C4-2B (cell line): ENCODE measurements around the gene MTHFD2L.
"Not testable (repeated sequence)": the region's sequence is repeated elsewhere in the genome, so short reads cannot be mapped to it uniquely, and the experiment has no call there.

Source experiments
- H3K27ac ChIP-seq: fragments of 450-650 bp; 2 replicates; pipeline ENCODE4 v1.5.1; 2017
- ZFX ChIP-seq: fragments of 450-650 bp; IDR thresholded peaks from 2 replicates; pipeline ENCODE4 v1.6.1; 2017
- TF ChIP-seq, protein P1 (sequence below): fragments of 450-650 bp; conservative IDR thresholded peaks from 2 replicates; pipeline ENCODE4 v1.5.1; 2017; ENCODE audit warnings: mild to moderate bottlenecking

The MTHFD2L gene

GRCh38 chr4:74121643-74122579, 36.0 kb upstream of the MTHFD2L start:
- H3K27ac ChIP-seq, result no peak overlapping the region
- TF ChIP-seq ZFX, result no peak

DNA sequence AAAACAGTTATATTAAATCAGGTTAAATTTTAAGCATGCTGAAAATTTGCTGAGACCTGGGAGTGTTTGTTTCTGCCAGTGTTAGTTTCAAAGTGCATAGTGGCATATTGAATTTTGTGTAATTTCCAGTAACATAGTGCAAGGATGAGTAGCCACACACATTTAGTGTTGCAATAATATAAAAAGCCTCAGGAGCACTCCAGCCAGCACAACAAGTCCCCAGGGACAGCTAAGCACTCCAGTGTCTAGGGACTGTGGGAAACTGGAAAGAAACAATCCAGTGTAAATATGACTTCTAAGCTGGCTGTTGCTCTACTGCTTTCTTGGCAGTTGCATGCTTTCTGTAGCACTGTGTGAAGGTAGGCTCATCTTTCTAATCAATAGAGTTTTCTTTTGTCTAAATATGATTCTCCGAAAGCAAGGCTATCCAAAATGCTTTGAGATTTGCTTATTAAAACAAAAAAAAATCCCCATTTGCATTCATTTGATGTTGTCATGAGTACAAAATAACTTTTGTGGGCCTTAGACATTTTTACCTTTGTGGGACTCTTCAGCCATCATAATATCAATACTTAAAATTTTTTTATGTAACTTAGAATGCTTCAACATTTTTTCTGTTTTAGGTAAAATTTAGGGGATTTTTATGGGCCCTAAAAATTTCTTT, 34.7 kb upstream of the MTHFD2L start:
- TF ChIP-seq ZFX, result no peak
- TF ChIP-seq, protein P1, sequence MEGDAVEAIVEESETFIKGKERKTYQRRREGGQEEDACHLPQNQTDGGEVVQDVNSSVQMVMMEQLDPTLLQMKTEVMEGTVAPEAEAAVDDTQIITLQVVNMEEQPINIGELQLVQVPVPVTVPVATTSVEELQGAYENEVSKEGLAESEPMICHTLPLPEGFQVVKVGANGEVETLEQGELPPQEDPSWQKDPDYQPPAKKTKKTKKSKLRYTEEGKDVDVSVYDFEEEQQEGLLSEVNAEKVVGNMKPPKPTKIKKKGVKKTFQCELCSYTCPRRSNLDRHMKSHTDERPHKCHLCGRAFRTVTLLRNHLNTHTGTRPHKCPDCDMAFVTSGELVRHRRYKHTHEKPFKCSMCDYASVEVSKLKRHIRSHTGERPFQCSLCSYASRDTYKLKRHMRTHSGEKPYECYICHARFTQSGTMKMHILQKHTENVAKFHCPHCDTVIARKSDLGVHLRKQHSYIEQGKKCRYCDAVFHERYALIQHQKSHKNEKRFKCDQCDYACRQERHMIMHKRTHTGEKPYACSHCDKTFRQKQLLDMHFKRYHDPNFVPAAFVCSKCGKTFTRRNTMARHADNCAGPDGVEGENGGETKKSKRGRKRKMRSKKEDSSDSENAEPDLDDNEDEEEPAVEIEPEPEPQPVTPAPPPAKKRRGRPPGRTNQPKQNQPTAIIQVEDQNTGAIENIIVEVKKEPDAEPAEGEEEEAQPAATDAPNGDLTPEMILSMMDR, result no peak
- H3K27ac ChIP-seq, result no peak overlapping the region

DNA sequence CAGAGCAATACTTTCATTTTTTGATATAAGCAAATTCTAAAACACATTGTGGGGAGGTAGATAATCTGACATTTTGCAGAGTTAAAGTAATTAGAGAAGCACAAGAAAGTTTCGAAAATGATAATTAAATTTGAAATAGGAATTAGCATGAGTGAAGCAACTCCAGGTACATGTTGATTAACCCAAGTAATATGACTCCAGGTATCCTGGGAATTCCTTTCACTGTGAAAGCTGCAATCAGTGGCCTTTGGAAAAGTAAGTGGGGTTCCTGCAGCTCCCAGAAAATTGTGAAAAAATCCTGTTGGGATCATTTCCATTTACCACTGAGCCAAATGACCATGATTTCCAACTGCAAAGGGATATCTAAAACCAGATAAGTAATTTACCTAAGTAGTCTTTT, 32.9 kb upstream of the MTHFD2L start:
- H3K27ac ChIP-seq, result no peak overlapping the region
- TF ChIP-seq, protein P1, result no peak
- TF ChIP-seq ZFX, result no peak

GRCh38 chr4:74127745-74128144, 30.2 kb upstream of the MTHFD2L start:
- TF ChIP-seq, protein P1, result no peak
- TF ChIP-seq ZFX, result no peak

GRCh38 chr4:74130843-74131242, 27.1 kb upstream of the MTHFD2L start:
- H3K27ac ChIP-seq, result not testable (repeated sequence)

More at GRCh38 chr4:74127745-74128144, 30.2 kb upstream of the MTHFD2L start:
- H3K27ac ChIP-seq, result no peak overlapping the region

DNA sequence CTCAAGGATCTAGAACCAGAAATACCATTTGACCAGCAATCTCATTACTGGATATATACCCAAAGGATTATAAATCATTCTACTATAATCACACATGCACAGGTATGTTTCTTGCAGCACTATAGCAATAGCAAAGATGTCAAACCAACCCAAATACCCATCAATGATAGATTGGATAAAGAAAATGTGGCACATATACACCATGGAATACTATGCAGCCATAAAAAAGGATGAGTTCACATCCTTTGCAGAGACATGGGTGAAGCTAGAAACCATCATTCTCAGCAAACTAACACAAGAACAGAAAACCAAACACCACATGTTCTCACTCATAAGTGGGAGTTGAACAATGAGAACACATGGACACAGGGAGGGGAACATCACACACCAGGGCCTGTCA, 25.7 kb upstream of the MTHFD2L start:
- not testable (repeated sequence) for H3K27ac ChIP-seq

DNA sequence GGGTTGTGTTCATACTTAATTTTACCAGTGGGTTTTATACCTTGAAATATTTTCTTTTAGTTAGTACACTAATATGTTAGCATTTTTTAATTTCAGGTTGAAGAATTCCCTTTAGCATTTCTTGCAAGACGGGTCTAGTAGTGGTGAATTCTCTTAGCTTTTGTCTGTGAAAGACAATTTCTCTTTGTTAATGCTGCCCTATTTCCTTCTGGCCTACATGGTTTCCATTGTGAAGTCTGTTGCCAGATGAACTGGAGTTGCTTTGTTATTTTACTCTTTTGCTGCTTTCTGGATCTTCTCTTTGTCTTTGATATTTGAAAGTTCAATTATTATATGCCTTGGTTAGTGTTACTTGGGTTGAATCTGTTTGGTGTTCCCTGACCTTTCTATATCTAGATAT, 25.0 kb upstream of the MTHFD2L start:
- no peak for TF ChIP-seq ZFX
- TF ChIP-seq, protein P1, result no peak
- H3K27ac ChIP-seq, result no peak overlapping the region

DNA sequence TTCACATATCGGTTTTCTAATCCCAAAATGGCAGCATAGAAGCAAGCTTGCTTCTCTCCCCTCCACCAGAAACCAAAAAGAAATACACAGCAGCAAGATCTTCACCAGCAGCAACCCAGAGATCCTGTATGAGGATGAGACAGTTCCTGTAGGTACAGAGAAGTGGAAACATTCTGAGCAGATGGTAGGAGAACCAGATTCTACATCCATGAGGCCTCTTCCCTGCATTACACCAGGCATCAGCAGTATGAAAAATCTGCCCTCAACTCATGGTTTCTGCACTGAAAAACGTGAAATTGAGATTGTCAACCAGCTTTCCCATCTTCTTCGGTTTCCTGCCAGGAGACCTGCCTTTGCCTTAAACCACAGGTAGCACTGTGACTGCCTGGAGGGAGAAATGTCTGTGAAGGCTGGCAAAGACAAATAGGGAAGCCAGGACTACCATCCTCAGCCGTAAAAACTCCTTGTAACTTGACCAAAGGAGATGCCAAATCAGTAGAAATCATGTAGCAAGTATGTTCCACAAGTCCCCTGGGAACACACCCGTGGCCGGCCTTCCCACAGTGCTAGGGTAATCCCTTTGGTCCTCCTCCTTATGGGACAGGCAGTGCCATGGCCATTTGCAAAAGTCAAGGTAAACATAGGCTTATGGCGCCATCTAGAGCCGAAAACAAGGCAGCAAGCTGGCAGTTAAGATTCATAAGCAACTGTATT, 24.0 kb upstream of the MTHFD2L start:
- no peak overlapping the region for H3K27ac ChIP-seq
- TF ChIP-seq, protein P1, result peak; percentile 82
- TF ChIP-seq ZFX, result no peak
